GM11168 (cell line): ENCODE data around the gene SHC4.
"Not testable (repeated sequence)": the region's sequence is repeated elsewhere in the genome, so short reads cannot be mapped to it uniquely, and the experiment has no call there.

Experiments used
- in situ Hi-C: fragments of 300-500 bp; cut with MboI; formaldehyde crosslinking; loops from one replicate; pipeline ENCODE4 v1.12.0; 2022; ENCODE audit warnings: low sequenced_read_pairs; ENCODE audit not compliant: unreplicated experiment

Gene SHC4

DNA sequence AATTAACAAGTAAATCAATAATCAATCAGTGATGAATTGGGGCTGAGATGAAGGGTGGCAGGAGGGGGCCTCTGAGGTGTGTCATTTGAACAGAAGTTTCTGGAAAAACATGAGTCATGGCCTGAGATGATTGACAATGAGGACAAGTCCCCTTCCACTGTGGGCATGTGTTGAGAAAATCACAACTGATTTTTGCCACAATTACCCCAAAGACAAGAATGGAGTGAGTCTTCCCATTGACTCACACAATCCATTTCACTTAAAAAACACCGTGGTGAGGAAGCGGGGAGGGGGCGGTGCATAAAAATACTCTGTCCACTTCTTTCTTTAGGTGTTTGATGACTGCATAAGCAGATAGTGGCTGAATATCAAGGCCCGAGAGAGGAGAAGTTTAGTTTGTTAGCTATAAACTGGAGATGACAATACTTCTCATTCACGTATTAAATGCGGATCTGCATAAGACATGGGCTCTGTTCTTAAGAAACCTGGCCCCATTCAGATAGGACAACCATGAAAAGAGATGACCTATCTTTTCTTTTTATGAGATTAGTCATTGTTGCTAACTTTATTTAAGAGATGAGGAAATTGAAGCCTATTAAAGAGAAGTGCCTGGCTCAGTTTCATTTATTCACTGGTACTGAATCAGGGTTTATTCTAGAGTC is 34.7 kb downstream of the SHC4 start:
- in situ Hi-C loops = no loop called here

DNA sequence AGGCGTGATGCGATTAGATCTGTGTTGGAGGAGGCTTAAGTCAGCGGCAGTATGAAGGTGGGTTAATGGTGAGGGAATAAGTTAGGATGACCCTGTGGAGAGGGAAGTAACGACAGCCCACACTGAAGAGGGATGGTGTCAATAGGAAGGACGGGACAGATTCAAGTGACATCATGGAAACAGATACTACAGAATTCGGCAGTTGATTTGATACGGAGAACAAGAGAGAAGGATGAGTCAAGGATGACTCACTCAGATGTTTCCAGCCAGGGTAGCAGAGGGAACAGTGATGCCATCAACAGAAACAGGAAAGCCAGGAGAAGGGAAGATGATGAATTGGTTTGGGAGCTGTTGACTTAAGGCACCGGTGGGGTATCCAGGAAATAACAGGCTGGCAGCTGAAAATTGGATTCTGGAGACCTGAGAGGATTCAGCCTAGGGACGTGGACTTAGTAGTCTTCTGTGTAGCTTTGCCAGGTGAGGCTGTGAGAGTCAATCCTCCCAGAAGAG is 38.0 kb downstream of the SHC4 start:
- in situ Hi-C loops = no loop called here

DNA sequence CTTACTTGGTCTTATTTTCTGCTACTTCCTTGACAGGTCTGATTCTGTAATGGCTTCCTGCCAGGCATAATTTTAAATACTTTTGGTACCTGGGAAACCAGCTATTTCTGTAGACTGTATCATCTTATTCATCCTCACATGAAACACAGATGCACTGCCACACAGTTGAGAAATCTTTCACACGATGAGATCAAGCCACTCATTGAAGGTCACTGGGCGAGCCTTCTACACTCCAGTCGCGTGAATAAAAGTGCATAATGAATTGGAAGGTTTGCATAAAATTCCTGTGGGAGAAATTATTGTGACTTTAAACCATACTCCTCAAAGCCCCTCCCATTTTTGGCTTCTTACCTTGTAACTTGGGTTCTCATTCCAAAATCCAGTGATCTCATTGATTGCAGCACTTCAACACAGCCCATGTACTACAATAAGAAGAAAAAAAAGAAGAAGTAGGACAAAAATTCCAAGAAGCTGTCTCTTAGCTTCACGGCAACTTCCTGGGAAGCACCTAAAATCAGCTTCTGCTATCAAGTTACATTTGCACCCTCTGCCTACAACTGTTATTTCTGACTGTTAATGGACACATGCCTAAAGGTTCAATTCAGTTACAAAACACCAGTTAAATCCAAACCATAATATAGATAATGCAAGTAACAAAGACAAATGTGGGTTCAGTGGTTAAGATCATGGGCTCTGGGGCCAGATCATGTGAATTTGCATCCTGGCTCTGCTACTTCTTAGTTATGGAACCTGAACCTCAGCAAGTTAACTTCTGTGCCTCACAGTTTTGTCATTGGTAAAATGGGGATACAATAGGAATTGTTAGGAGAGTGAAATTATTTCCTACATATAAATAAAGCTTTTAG is 39.0 kb downstream of the SHC4 start:
- in situ Hi-C loops = no loop called here

GRCh38 chr15:48922046-48922445 is 41.7 kb downstream of the SHC4 start:
- in situ Hi-C loops = no loop called here

DNA sequence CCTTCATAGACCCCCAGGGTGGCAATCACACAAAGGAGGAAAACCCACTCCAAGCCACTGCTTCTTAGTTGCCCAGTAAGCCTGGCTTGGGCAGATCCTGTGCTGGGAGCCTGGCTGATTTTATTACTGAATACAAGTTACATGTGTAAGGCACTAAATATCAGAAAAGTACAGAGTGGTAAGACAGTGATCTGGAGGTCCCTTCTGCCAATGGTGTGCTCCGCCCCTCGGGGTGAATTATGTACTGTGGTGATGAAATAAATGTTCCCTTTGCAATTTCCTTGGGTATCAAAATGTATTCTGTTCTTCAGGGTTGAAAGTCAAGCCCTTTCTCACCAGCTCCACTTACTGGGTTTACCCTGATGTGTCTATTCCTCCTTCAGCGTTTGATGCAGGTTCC is 47.0 kb downstream of the SHC4 start:
- in situ Hi-C loops = no loop called here

GRCh38 chr15:48915861-48916260 is 47.9 kb downstream of the SHC4 start:
- in situ Hi-C loops = no loop called here

- in situ Hi-C loops = no loop called here
These were observed 49.0 kb downstream of the SHC4 start for GRCh38 chr15:48914717-48915116.

DNA sequence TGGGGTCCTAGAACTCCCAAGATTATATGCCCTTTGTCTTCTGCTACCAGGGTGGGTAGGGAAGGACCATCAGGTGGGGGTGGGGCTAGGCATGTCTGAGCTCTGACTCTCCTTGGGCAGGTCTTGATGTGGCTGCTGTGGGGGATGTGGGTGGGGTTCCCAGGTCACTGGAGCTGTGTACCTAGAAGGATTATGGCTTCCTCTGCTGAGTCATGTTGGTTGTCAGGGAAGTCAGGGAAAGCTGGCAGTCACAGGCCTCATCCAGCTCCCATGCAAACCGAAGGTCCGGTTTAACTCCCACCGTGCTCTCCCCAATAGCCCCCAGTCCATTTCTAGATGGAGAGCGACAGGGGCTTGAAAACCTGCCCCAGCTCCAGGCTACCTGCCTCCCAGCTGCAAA is 50.6 kb downstream of the SHC4 start:
- in situ Hi-C loops = no loop called here

DNA sequence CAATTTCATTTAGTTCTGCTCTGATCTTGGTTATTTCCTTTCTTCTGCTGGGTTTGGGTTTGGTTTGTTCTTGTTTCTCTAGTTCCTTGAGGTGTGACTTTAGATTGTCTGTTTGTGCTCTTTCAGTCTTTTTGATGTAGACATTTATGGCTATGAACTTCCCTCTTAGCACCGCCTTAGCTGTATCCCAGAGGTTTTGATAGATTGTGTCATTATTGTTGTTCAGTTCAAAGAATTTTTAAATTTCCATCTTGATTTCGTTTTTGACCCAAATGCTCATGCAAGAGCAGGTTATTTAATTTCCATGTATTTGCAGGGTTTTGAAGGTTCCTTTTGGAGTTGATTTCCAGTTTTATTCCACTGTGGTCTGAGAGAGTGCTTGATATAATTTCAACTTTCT is 53.2 kb downstream of the SHC4 start:
- in situ Hi-C loops = not testable (repeated sequence)

DNA sequence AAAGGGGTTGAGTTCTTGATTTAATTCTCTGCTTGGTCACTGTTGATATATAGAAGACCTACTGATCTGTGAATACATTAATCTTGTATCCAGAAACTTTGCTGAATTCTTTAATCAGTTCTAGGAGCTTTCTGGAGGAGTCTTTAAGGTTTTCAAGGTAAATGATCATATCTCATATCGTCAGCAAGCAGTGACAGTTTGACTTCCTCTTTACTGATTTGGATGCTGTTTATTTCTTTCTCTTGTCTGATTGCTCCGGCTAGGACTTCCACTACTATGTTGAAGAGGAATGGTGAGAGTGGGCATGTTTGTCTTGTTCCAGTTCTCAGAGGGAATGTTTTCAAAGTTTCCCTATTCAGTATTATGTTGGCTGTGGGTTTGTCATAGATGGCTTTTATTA is 54.4 kb downstream of the SHC4 start:
- in situ Hi-C loops = not testable (repeated sequence)

DNA sequence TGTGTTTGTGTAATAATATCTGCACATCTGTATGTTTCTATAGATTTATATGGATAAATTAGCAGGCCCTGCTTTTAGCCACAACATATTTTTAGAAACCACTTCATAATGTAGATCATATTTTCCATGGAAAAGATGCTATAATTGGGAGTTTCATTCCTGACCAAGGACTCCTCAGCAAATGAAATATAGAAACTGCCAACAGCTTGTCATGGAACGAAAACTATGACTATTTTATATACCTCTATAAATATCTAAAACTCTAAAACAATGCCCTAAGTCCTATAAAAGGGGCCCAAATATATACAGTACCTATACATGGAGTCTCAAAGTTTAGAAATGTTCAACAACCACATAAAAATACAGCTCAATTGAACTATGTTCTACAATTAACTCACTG is 57.9 kb downstream of the SHC4 start:
- in situ Hi-C loops = no loop called here

DNA sequence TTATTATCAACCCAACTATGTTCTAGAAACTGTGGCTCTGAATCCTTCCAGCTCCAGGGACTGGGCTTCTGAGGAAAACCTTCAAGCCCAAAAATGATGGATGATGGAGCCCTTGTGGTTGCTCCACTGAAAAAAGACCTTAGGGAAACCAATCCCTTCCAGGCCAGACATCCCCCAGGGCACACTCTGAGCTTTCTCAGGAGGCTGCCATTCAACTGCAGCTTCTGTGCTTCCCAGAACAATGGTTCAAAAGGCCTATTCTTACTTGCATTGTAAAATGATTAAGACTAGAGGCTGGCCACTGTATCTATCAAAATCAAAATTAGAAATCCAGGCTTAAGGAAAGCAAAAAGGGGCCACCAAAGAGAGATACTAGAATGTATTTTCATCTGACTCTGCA is 58.5 kb downstream of the SHC4 start:
- in situ Hi-C loops = no loop called here

DNA sequence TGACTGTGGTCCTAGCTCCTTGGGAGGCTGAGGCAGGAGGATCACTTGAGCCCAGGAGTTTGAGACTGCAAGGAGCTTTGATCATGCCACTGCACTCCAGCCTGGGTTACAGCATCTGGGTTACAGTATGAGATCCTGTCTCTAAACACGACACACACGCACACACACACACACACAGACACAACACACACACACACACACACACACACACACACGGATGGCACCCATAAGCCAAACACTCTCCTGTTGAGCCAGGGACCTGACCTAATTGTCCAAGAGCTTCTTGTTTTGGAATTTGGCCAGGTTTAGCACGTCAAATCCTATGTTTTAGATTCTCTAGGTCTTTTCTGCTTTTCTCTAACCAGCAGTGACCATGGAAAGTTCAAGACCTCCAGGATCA is 59.0 kb downstream of the SHC4 start:
- in situ Hi-C loops = no loop called here

GRCh38 chr15:48899793-48900192 is 63.9 kb downstream of the SHC4 start:
- in situ Hi-C loops = no loop called here

GRCh38 chr15:48898446-48898845 is 65.3 kb downstream of the SHC4 start:
- in situ Hi-C loops = no loop called here

- in situ Hi-C loops = no loop called here
These were observed 65.7 kb downstream of the SHC4 start for GRCh38 chr15:48898032-48898431.

GRCh38 chr15:48896869-48897814 is 66.6 kb downstream of the SHC4 start:
- in situ Hi-C loops = no loop called here

- in situ Hi-C loops = no loop called here
These were observed 70.4 kb downstream of the SHC4 start for GRCh38 chr15:48893311-48893710.

DNA sequence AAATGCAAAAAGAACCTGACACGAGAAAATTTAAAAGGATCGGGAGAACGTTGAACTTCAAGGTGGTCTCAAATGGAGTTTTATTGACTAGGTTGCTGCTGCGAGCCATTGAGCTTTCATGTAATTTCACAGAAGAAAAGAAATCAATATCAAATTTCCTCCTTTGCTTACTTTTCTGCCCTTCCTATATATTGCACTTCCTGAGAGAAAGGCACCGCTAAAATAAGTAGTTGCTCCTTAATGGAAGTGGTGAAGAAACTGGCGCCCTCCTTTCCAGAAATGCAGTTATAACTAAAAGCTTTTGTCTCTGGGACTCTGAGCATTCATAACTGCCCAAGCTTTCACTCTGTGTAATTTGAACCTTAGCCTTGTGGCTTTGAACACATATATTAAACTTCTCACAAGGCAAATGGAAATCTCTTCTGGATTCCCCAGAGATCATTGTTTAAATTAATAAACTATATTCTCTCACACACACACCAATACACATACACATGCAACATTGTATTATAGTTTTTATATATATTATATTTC is 72.4 kb downstream of the SHC4 start:
- in situ Hi-C loops = no loop called here

- in situ Hi-C loops = no loop called here
These were observed 73.2 kb downstream of the SHC4 start for GRCh38 chr15:48890375-48890972.
